Astrocyte (in vitro differentiated cells and primary cell): ENCODE results near the gene PRSS53. TPM values are rescaled to one million over a fixed set of nuclear protein-coding genes. Genes with fewer than 3 reads are reported as not detected.
A peak's percentile ranks its signal among the peaks of the same experiment; 100 is the strongest.

Experiments
- DNase-seq: peaks from one replicate; pipeline ENCODE4 v3.0.0-alpha.2; 2010; ENCODE audit warnings: low read depth
- FAIRE-seq: peaks from 2 replicates; lab custom pipeline; 2011; peaks lifted over from hg19 to GRCh38; lab: Jason Lieb, UNC
- H2AFZ ChIP-seq: 2 replicates; pipeline ENCODE4 v1.6.0; 2012; ENCODE audit warnings: low read depth, low read length, inconsistent platforms
- H3K27ac ChIP-seq: 2 replicates; pipeline ENCODE4 v1.5.1; 2011; ENCODE audit warnings: low read depth, low read length, inconsistent platforms
- H3K27me3 ChIP-seq: 2 replicates; pipeline ENCODE4 v1.6.0; 2011; ENCODE audit warnings: low read length, inconsistent platforms; ENCODE audit not compliant: insufficient read depth
- H3K36me3 ChIP-seq: 2 replicates; pipeline ENCODE4 v1.5.1; 2011; ENCODE audit warnings: low read length, inconsistent platforms; ENCODE audit not compliant: insufficient read depth
- H3K4me1 ChIP-seq: 2 replicates; pipeline ENCODE4 v1.5.1; 2011; ENCODE audit warnings: low read length, inconsistent platforms; ENCODE audit not compliant: insufficient read depth
- H3K4me2 ChIP-seq: 2 replicates; pipeline ENCODE4 v1.6.0; 2012; ENCODE audit warnings: low read length, inconsistent platforms
- H3K4me3 ChIP-seq: 2 replicates; pipeline ENCODE4 v1.5.1; 2011; ENCODE audit warnings: low read depth, mild to moderate bottlenecking, low read length, inconsistent platforms; ENCODE audit not compliant: insufficient read depth
- H3K79me2 ChIP-seq: 2 replicates; pipeline ENCODE4 v1.6.0; 2012; ENCODE audit warnings: mild to moderate bottlenecking, low read length, inconsistent platforms; ENCODE audit not compliant: insufficient read depth
- H3K9ac ChIP-seq: 2 replicates; pipeline ENCODE4 v1.6.0; 2012; ENCODE audit warnings: mild to moderate bottlenecking, low read length, inconsistent platforms
- H3K9me3 ChIP-seq: 2 replicates; pipeline ENCODE4 v1.5.1; 2012; ENCODE audit warnings: low read depth, mild to moderate bottlenecking, low read length, inconsistent platforms; ENCODE audit not compliant: insufficient read depth
- H4K20me1 ChIP-seq: 2 replicates; pipeline ENCODE4 v1.6.0; 2012; ENCODE audit warnings: low read length, inconsistent platforms; ENCODE audit not compliant: insufficient read depth
- H3K27ac Mint-ChIP-seq: one replicate; pipeline ENCODE4 v1.8.0; 2021; ENCODE audit warnings: mild to moderate bottlenecking, mixed read lengths; ENCODE audit not compliant: unreplicated experiment
- H3K27me3 Mint-ChIP-seq: one replicate; pipeline ENCODE4 v1.8.0; 2021; ENCODE audit warnings: low read depth, mixed read lengths; ENCODE audit not compliant: unreplicated experiment
- H3K36me3 Mint-ChIP-seq: one replicate; pipeline ENCODE4 v1.8.0; 2021; ENCODE audit warnings: low read depth, mixed read lengths; ENCODE audit not compliant: unreplicated experiment
- H3K4me1 Mint-ChIP-seq: one replicate; pipeline ENCODE4 v1.8.0; 2021; ENCODE audit warnings: low read depth, mixed read lengths; ENCODE audit not compliant: unreplicated experiment
- H3K4me3 Mint-ChIP-seq: one replicate; pipeline ENCODE4 v1.8.0; 2021; ENCODE audit warnings: mild to moderate bottlenecking, moderate library complexity, mixed read lengths; ENCODE audit not compliant: unreplicated experiment
- H3K9me3 Mint-ChIP-seq: one replicate; pipeline ENCODE4 v1.8.0; 2021; ENCODE audit warnings: mild to moderate bottlenecking, mixed read lengths; ENCODE audit not compliant: unreplicated experiment
- EZH2 ChIP-seq: IDR thresholded peaks from 2 replicates; pipeline ENCODE4 v1.6.1; 2012; ENCODE audit warnings: mild to moderate bottlenecking, low read length, inconsistent platforms; ENCODE audit not compliant: insufficient read depth
- total RNA-seq: library from RNA; stranded (reverse); gene quantifications from 2 replicates; pipeline ENCODE4 v1.2.1, GENCODE V29; 2021
- TF ChIP-seq, protein P1 (sequence below): IDR thresholded peaks from 2 replicates; pipeline ENCODE4 v1.5.1; 2011; ENCODE audit warnings: low read depth, mild to moderate bottlenecking, inconsistent platforms, low read length, moderate library complexity; ENCODE audit not compliant: insufficient read depth

The PRSS53 gene
- total RNA-seq, 1 donor from 2014 or later: 7.1 TPM

DNA sequence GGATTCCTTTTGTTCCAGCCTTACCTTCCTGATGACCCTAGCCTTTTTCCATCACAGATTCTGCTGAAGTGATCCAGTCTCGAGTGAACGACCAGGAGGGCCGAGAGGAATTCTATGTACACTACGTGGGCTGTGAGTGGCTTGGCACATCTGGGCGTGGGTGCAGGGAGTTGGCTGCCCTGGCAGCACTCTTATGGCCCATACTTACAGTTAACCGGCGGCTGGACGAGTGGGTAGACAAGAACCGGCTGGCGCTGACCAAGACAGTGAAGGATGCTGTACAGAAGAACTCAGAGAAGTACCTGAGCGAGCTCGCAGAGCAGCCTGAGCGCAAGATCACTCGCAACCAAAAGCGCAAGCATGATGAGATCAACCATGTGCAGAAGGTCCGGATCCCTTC is 31.4 kb upstream of the PRSS53 start:
- H3K36me3 Mint-ChIP-seq: peaks cover 1% of the 10 kb centered on the region
- Histone ChIP-seq H3K27me3 (no peaks in the 10 kb centered on the region), H3K79me2 (peaks cover 23% of the 10 kb centered on the region), H3K4me1 (peaks cover 9% of the 10 kb centered on the region), H3K36me3 (peaks cover 20% of the 10 kb centered on the region), H3K4me2 (no peak overlapping the region), H3K4me3 (no peak overlapping the region), H2AFZ (no peak overlapping the region), H4K20me1 (peaks cover 4% of the 10 kb centered on the region), H3K9ac (no peak overlapping the region), H3K27ac (no peak overlapping the region), H3K9me3 (no peaks in the 10 kb centered on the region)
- H3K27me3 Mint-ChIP-seq: no peaks in the 10 kb centered on the region
- no peak overlapping the region for H3K4me3 Mint-ChIP-seq
- TF ChIP-seq EZH2: no peak
- TF ChIP-seq, protein P1, sequence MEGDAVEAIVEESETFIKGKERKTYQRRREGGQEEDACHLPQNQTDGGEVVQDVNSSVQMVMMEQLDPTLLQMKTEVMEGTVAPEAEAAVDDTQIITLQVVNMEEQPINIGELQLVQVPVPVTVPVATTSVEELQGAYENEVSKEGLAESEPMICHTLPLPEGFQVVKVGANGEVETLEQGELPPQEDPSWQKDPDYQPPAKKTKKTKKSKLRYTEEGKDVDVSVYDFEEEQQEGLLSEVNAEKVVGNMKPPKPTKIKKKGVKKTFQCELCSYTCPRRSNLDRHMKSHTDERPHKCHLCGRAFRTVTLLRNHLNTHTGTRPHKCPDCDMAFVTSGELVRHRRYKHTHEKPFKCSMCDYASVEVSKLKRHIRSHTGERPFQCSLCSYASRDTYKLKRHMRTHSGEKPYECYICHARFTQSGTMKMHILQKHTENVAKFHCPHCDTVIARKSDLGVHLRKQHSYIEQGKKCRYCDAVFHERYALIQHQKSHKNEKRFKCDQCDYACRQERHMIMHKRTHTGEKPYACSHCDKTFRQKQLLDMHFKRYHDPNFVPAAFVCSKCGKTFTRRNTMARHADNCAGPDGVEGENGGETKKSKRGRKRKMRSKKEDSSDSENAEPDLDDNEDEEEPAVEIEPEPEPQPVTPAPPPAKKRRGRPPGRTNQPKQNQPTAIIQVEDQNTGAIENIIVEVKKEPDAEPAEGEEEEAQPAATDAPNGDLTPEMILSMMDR: no peak
- no peak overlapping the region for H3K27ac Mint-ChIP-seq
- no peaks in the 10 kb centered on the region for H3K9me3 Mint-ChIP-seq
- DNase-seq (no peak), FAIRE-seq (no peak)
- no peaks in the 10 kb centered on the region for H3K4me1 Mint-ChIP-seq

GRCh38 chr16:31118223-31119155 is 29.7 kb upstream of the PRSS53 start:
- H3K9ac ChIP-seq: peak overlapping the region; percentile 93
- Mint-ChIP-seq H3K9me3 (no peaks in the 10 kb centered on the region), H3K4me3 (peak overlapping the region; percentile 83), H3K36me3 (no peaks in the 10 kb centered on the region), H3K27me3 (no peaks in the 10 kb centered on the region), H3K27ac (peak overlapping the region; percentile 84), H3K4me1 (no peaks in the 10 kb centered on the region)
- H3K27ac ChIP-seq: peak overlapping the region; percentile 92
- peak; percentile 64 for DNase-seq
- peaks cover 7% of the 10 kb centered on the region for H4K20me1 ChIP-seq
- peak overlapping the region; percentile 80 for H3K4me3 ChIP-seq
- H3K27me3 ChIP-seq: no peaks in the 10 kb centered on the region
- H3K79me2 ChIP-seq: peaks cover 23% of the 10 kb centered on the region
- no peak for TF ChIP-seq EZH2
- TF ChIP-seq, protein P1: no peak
- H3K36me3 ChIP-seq: peaks cover 20% of the 10 kb centered on the region
- peaks cover 9% of the 10 kb centered on the region for H3K4me1 ChIP-seq
- peak overlapping the region; percentile 66 for H2AFZ ChIP-seq
- no peaks in the 10 kb centered on the region for H3K9me3 ChIP-seq
- no peak for FAIRE-seq
- H3K4me2 ChIP-seq: peak overlapping the region; percentile 99
